HEK293 (cell line): ENCODE results near the gene PNPLA2.

ENCODE experiments used
- BCL11A ChIP-seq: fragments of 450-650 bp; formaldehyde crosslinking; IDR thresholded peaks from 2 replicates; pipeline ENCODE4 v1.5.1; 2016; ENCODE audit warnings: low read depth, missing biosample characterization, missing genetic modification characterization
- GLIS2 ChIP-seq: fragments of 450-650 bp; formaldehyde crosslinking; IDR thresholded peaks from 2 replicates; pipeline ENCODE4 v1.5.1; 2016; ENCODE audit warnings: missing biosample characterization, missing genetic modification characterization
- WT1 ChIP-seq: fragments of 450-650 bp; formaldehyde crosslinking; IDR thresholded peaks from 2 replicates; pipeline ENCODE4 v1.5.1; 2016; ENCODE audit warnings: missing biosample characterization, missing genetic modification characterization
- ZBTB20 ChIP-seq: fragments of 450-650 bp; formaldehyde crosslinking; IDR thresholded peaks from 2 replicates; pipeline ENCODE4 v1.5.1; 2016; ENCODE audit warnings: missing biosample characterization, missing genetic modification characterization
- ZIC2 ChIP-seq: fragments of 450-650 bp; formaldehyde crosslinking; IDR thresholded peaks from 2 replicates; pipeline ENCODE4 v1.5.1; 2016; ENCODE audit warnings: missing biosample characterization, missing genetic modification characterization
- ZNF157 ChIP-seq: fragments of 450-650 bp; formaldehyde crosslinking; IDR thresholded peaks from 2 replicates; pipeline ENCODE4 v1.5.1; 2016; ENCODE audit warnings: missing biosample characterization, missing genetic modification characterization
- ZNF169 ChIP-seq: fragments of 450-650 bp; formaldehyde crosslinking; IDR thresholded peaks from 2 replicates; pipeline ENCODE4 v1.5.1; 2016; ENCODE audit warnings: missing biosample characterization, missing genetic modification characterization
- ZNF2 ChIP-seq: fragments of 450-650 bp; formaldehyde crosslinking; IDR thresholded peaks from 2 replicates; pipeline ENCODE4 v1.5.1; 2016; ENCODE audit warnings: missing biosample characterization, missing genetic modification characterization
- ZNF239 ChIP-seq: fragments of 450-650 bp; formaldehyde crosslinking; IDR thresholded peaks from 2 replicates; pipeline ENCODE4 v1.5.1; 2016; ENCODE audit warnings: missing biosample characterization, missing genetic modification characterization
- ZNF335 ChIP-seq: fragments of 450-650 bp; formaldehyde crosslinking; conservative IDR thresholded peaks from 2 replicates; pipeline ENCODE4 v1.5.1; 2016; ENCODE audit warnings: missing biosample characterization, missing genetic modification characterization
- ZNF404 ChIP-seq: fragments of 450-650 bp; formaldehyde crosslinking; IDR thresholded peaks from 2 replicates; pipeline ENCODE4 v1.5.1; 2017; ENCODE audit warnings: missing biosample characterization, missing genetic modification characterization
- ZNF510 ChIP-seq: fragments of 450-650 bp; formaldehyde crosslinking; IDR thresholded peaks from 2 replicates; pipeline ENCODE4 v1.5.1; 2018; ENCODE audit warnings: mild to moderate bottlenecking, missing genetic modification characterization, missing biosample characterization; ENCODE audit not compliant: insufficient replicate concordance
- ZNF544 ChIP-seq: fragments of 450-650 bp; formaldehyde crosslinking; IDR thresholded peaks from 2 replicates; pipeline ENCODE4 v1.5.0; 2017; ENCODE audit warnings: missing biosample characterization, missing genetic modification characterization
- ZNF660 ChIP-seq: fragments of 450-650 bp; IDR thresholded peaks from 2 replicates; pipeline ENCODE4 v1.5.1; 2018; ENCODE audit warnings: missing biosample characterization, mild to moderate bottlenecking, missing genetic modification characterization
- ZNF768 ChIP-seq: fragments of 450-650 bp; formaldehyde crosslinking; IDR thresholded peaks from 2 replicates; pipeline ENCODE4 v1.5.1; 2018; ENCODE audit warnings: missing biosample characterization, mild to moderate bottlenecking, missing genetic modification characterization
- TF ChIP-seq, protein P1 (sequence below): fragments of 450-650 bp; formaldehyde crosslinking; IDR thresholded peaks from 2 replicates; pipeline ENCODE4 v1.5.1; 2016; ENCODE audit warnings: missing biosample characterization, missing genetic modification characterization
- TF ChIP-seq, protein P2 (sequence below): fragments of 450-650 bp; formaldehyde crosslinking; IDR thresholded peaks from 2 replicates; pipeline ENCODE4 v1.5.1; 2016; ENCODE audit warnings: missing biosample characterization, missing genetic modification characterization
- TF ChIP-seq, protein P3 (sequence below): fragments of 450-650 bp; formaldehyde crosslinking; IDR thresholded peaks from 2 replicates; pipeline ENCODE4 v1.5.1; 2017; ENCODE audit warnings: missing biosample characterization, missing genetic modification characterization
- TF ChIP-seq, protein P4 (sequence below): fragments of 450-650 bp; formaldehyde crosslinking; IDR thresholded peaks from 2 replicates; pipeline ENCODE4 v1.5.1; 2016; ENCODE audit warnings: missing biosample characterization, missing genetic modification characterization
- TF ChIP-seq, protein P5 (sequence below): fragments of 450-650 bp; formaldehyde crosslinking; IDR thresholded peaks from 2 replicates; pipeline ENCODE4 v1.5.1; 2016; ENCODE audit warnings: missing biosample characterization, missing genetic modification characterization

PNPLA2 gene

DNA sequence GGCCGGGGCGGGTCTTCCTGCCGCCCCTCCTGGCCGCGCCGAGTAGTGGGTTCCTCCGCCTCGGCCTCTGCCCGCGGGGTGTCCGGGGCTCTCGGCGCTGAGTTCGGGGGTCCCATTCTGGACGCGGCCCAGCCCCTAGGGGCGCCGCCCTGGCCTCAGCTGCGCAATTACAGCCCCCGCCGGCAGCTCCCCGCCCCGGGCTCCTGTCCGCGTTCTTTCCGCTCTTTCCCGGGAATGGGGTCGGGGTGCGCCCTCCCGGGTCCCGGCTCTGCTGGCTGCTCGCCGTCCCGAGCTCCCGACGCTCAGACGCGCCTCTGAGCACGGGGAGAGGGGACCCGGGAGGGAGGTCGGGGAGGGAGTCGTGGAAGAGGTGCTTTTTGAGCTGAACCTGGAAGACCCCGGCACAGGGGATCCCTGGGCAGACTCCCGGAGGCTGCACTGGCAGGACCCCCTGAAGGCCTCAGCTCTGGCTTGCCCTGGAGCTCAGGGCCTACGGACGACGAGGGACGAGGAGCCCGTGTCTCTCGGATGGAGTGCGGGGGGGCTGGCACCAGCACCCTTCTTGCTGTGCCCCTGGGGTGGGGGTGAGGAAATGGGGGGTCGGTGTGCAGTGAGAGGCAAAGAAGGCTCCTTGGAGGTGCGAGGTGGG, 24.5 kb downstream of the PNPLA2 start (continued):
- TF ChIP-seq, protein P1, sequence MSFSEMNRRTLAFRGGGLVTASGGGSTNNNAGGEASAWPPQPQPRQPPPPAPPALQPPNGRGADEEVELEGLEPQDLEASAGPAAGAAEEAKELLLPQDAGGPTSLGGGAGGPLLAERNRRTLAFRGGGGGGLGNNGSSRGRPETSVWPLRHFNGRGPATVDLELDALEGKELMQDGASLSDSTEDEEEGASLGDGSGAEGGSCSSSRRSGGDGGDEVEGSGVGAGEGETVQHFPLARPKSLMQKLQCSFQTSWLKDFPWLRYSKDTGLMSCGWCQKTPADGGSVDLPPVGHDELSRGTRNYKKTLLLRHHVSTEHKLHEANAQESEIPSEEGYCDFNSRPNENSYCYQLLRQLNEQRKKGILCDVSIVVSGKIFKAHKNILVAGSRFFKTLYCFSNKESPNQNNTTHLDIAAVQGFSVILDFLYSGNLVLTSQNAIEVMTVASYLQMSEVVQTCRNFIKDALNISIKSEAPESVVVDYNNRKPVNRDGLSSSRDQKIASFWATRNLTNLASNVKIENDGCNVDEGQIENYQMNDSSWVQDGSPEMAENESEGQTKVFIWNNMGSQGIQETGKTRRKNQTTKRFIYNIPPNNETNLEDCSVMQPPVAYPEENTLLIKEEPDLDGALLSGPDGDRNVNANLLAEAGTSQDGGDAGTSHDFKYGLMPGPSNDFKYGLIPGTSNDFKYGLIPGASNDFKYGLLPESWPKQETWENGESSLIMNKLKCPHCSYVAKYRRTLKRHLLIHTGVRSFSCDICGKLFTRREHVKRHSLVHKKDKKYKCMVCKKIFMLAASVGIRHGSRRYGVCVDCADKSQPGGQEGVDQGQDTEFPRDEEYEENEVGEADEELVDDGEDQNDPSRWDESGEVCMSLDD (tag by site-specific recombination): peak; percentile 50; the same call in 1 of the 2 replicates
- TF ChIP-seq BCL11A: no peak
- TF ChIP-seq ZNF2 (tag by site-specific recombination): no peak
- TF ChIP-seq ZNF239: no peak
- 0 out of 2 replicates have a peak, but pooled peaks have one; percentile 10 for TF ChIP-seq ZIC2 (tag by site-specific recombination)
- no peak for TF ChIP-seq ZNF510 (tag by site-specific recombination)
- TF ChIP-seq ZNF169: no peak
- peak; percentile 49 for TF ChIP-seq GLIS2 (tag by site-specific recombination)
- TF ChIP-seq ZNF157: no peak
- no peak for TF ChIP-seq WT1
- no peak for TF ChIP-seq ZNF404 (tag by site-specific recombination)
- TF ChIP-seq, protein P2, sequence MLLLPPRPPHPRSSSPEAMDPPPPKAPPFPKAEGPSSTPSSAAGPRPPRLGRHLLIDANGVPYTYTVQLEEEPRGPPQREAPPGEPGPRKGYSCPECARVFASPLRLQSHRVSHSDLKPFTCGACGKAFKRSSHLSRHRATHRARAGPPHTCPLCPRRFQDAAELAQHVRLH (tag by site-specific recombination): no peak
- TF ChIP-seq, protein P3, sequence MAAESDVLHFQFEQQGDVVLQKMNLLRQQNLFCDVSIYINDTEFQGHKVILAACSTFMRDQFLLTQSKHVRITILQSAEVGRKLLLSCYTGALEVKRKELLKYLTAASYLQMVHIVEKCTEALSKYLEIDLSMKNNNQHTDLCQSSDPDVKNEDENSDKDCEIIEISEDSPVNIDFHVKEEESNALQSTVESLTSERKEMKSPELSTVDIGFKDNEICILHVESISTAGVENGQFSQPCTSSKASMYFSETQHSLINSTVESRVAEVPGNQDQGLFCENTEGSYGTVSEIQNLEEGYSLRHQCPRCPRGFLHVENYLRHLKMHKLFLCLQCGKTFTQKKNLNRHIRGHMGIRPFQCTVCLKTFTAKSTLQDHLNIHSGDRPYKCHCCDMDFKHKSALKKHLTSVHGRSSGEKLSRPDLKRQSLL (tag by site-specific recombination): no peak
- no peak for TF ChIP-seq ZNF768
- peak; percentile 77 for TF ChIP-seq ZBTB20 (tag by site-specific recombination)
- TF ChIP-seq, protein P4, sequence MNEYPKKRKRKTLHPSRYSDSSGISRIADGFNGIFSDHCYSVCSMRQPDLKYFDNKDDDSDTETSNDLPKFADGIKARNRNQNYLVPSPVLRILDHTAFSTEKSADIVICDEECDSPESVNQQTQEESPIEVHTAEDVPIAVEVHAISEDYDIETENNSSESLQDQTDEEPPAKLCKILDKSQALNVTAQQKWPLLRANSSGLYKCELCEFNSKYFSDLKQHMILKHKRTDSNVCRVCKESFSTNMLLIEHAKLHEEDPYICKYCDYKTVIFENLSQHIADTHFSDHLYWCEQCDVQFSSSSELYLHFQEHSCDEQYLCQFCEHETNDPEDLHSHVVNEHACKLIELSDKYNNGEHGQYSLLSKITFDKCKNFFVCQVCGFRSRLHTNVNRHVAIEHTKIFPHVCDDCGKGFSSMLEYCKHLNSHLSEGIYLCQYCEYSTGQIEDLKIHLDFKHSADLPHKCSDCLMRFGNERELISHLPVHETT: no peak
- no peak for TF ChIP-seq ZNF544 (tag by site-specific recombination)
- peak; percentile 44 for TF ChIP-seq ZNF335 (tag by site-specific recombination)
- TF ChIP-seq, protein P5, sequence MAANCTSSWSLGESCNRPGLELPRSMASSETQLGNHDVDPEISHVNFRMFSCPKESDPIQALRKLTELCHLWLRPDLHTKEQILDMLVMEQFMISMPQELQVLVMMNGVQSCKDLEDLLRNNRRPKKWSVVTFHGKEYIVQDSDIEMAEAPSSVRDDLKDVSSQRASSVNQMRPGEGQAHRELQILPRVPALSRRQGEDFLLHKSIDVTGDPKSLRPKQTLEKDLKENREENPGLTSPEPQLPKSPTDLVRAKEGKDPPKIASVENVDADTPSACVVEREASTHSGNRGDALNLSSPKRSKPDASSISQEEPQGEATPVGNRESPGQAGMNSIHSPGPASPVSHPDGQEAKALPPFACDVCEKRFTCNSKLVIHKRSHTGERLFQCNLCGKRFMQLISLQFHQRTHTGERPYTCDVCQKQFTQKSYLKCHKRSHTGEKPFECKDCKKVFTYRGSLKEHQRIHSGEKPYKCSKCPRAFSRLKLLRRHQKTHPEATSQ (tag by site-specific recombination): no peak
- no peak for TF ChIP-seq ZNF660 (tag by site-specific recombination)
- TF ChIP-seq, all 188 proteins: peak for 6
